Neural progenitor cell (in vitro differentiated cells): ENCODE results near the gene IFT20. TPM values are rescaled to one million over a fixed set of nuclear protein-coding genes. Genes with fewer than 3 reads are reported as not detected.
"Not testable (repeated sequence)": the region's sequence is repeated elsewhere in the genome, so short reads cannot be mapped to it uniquely, and the experiment has no call there.

Experiments used
- DNase-seq: peaks from one replicate; pipeline ENCODE4 v3.0.0-alpha.2; 2016; ENCODE audit warnings: low spot score
- H2AFZ ChIP-seq: fragments of 200-600 bp; sonication (generic); replicated peaks from 2 replicates; pipeline ENCODE4 v1.6.1; 2016; ENCODE audit warnings: antibody characterized with exemption
- H3F3A ChIP-seq: fragments of 200-600 bp; sonication (generic); 2 replicates; pipeline ENCODE4 v1.6.1; 2016; ENCODE audit warnings: antibody characterized with exemption, low read depth
- H3K27ac ChIP-seq: fragments of 200-600 bp; sonication (generic); 2 replicates; pipeline ENCODE4 v1.5.1; 2016; ENCODE audit warnings: mild to moderate bottlenecking
- H3K27me3 ChIP-seq: fragments of 200-600 bp; sonication (generic); 2 replicates; pipeline ENCODE4 v1.6.1; 2016; ENCODE audit warnings: mild to moderate bottlenecking, moderate library complexity
- H3K36me3 ChIP-seq: fragments of 200-600 bp; sonication (generic); 2 replicates; pipeline ENCODE4 v1.5.1; 2016
- H3K4me1 ChIP-seq: fragments of 200-600 bp; sonication (generic); 2 replicates; pipeline ENCODE4 v1.6.1; 2016; ENCODE audit warnings: mixed run types
- H3K4me2 ChIP-seq: fragments of 200-600 bp; sonication (generic); 2 replicates; pipeline ENCODE4 v1.6.1; 2016
- H3K4me3 ChIP-seq: fragments of 200-600 bp; sonication (generic); 2 replicates; pipeline ENCODE4 v1.5.1; 2016
- H3K79me2 ChIP-seq: fragments of 200-600 bp; sonication (generic); 2 replicates; pipeline ENCODE4 v1.6.1; 2016; ENCODE audit warnings: low read depth
- H3K9ac ChIP-seq: fragments of 200-600 bp; sonication (generic); 2 replicates; pipeline ENCODE4 v1.6.1; 2016
- H3K9me3 ChIP-seq: fragments of 200-600 bp; sonication (generic); 2 replicates; pipeline ENCODE4 v1.5.1; 2016; ENCODE audit warnings: low read depth
- H4K20me1 ChIP-seq: fragments of 200-600 bp; sonication (generic); 2 replicates; pipeline ENCODE4 v1.6.1; 2016; ENCODE audit warnings: low read depth
- H3K27ac Mint-ChIP-seq: 3 replicates; pipeline ENCODE4 v1.8.0; 2021; ENCODE audit warnings: mixed read lengths
- H3K27me3 Mint-ChIP-seq: 2 replicates; pipeline ENCODE4 v1.8.0; 2022; ENCODE audit warnings: low read depth, mild to moderate bottlenecking, inconsistent platforms, moderate library complexity, mixed read lengths; ENCODE audit not compliant: insufficient read depth
- H3K36me3 Mint-ChIP-seq: 3 replicates; pipeline ENCODE4 v1.8.0; 2021; ENCODE audit warnings: mixed read lengths
- H3K4me1 Mint-ChIP-seq: 3 replicates; pipeline ENCODE4 v1.8.0; 2021; ENCODE audit warnings: mixed read lengths
- H3K4me3 Mint-ChIP-seq: 3 replicates; pipeline ENCODE4 v1.8.0; 2021; ENCODE audit warnings: mild to moderate bottlenecking, moderate library complexity, mixed read lengths
- H3K9me3 Mint-ChIP-seq: 3 replicates; pipeline ENCODE4 v1.8.0; 2020; ENCODE audit warnings: mixed read lengths
- EZH2 ChIP-seq: fragments of 200-600 bp; sonication (generic); IDR thresholded peaks from 2 replicates; pipeline ENCODE4 v1.6.1; 2017; ENCODE audit warnings: antibody characterized with exemption, mild to moderate bottlenecking, moderate library complexity
- EZH2phosphoT487 ChIP-seq: fragments of 200-600 bp; sonication (generic); IDR thresholded peaks from 2 replicates; pipeline ENCODE4 v1.6.1; 2017; ENCODE audit warnings: antibody characterized with exemption
- total RNA-seq: library from RNA; depleted of rRNA; stranded (reverse); fragments of >200 nt; gene quantifications from 2 replicates; pipeline ENCODE4 v1.2.3, GENCODE V29; 2015; ENCODE audit warnings: low replicate concordance
- TF ChIP-seq, protein P1 (sequence below): fragments of 200-600 bp; sonication (generic); IDR thresholded peaks from 2 replicates; pipeline ENCODE4 v1.5.1; 2017; ENCODE audit warnings: antibody characterized with exemption, mild to moderate bottlenecking

IFT20 gene
- total RNA-seq, 1 donor from 2014 or later, result 68.2 TPM

DNA sequence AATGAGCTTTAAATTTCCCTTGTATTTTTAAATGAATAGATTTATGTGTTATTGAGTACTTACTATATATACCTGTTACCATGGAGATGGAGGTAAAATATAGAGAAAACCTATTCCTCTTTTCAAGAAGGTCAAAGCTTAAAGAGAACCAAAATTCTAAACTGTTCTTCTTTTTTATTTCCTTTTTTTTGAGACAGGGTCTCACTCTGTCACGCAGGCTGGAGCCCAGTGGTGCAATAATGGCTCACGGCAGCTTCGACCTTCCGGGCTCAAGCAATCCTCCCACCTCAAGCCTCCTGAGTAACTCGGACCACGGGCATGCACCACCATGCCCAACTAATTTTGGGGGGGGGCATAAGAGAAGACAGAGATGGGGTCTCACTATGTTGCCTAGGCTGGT lies 41.3 kb downstream of the IFT20 start:
- H3K27me3 Mint-ChIP-seq, result peaks cover 2% of the 10 kb centered on the region
- H3K4me3 Mint-ChIP-seq, result no peak overlapping the region
- no peak for DNase-seq
- no peaks in the 10 kb centered on the region for H3K9me3 ChIP-seq
- no peaks in the 10 kb centered on the region for H3K36me3 Mint-ChIP-seq
- TF ChIP-seq EZH2 (no peak), EZH2phosphoT487 (no peak)
- TF ChIP-seq, protein P1, sequence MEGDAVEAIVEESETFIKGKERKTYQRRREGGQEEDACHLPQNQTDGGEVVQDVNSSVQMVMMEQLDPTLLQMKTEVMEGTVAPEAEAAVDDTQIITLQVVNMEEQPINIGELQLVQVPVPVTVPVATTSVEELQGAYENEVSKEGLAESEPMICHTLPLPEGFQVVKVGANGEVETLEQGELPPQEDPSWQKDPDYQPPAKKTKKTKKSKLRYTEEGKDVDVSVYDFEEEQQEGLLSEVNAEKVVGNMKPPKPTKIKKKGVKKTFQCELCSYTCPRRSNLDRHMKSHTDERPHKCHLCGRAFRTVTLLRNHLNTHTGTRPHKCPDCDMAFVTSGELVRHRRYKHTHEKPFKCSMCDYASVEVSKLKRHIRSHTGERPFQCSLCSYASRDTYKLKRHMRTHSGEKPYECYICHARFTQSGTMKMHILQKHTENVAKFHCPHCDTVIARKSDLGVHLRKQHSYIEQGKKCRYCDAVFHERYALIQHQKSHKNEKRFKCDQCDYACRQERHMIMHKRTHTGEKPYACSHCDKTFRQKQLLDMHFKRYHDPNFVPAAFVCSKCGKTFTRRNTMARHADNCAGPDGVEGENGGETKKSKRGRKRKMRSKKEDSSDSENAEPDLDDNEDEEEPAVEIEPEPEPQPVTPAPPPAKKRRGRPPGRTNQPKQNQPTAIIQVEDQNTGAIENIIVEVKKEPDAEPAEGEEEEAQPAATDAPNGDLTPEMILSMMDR, result no peak
- no peak overlapping the region for H3K9ac ChIP-seq
- no peak overlapping the region for H3K4me3 ChIP-seq
- H3K4me1 Mint-ChIP-seq, result no peaks in the 10 kb centered on the region
- no peak overlapping the region for H2AFZ ChIP-seq
- no peak overlapping the region for H3K27ac Mint-ChIP-seq
- H3F3A ChIP-seq, result no peaks in the 10 kb centered on the region
- no peaks in the 10 kb centered on the region for H4K20me1 ChIP-seq
- H3K36me3 ChIP-seq, result no peaks in the 10 kb centered on the region
- H3K9me3 Mint-ChIP-seq, result no peaks in the 10 kb centered on the region
- no peaks in the 10 kb centered on the region for H3K27me3 ChIP-seq
- no peak overlapping the region for H3K4me2 ChIP-seq
- no peaks in the 10 kb centered on the region for H3K4me1 ChIP-seq
- H3K27ac ChIP-seq, result no peak overlapping the region
- H3K79me2 ChIP-seq, result no peaks in the 10 kb centered on the region

DNA sequence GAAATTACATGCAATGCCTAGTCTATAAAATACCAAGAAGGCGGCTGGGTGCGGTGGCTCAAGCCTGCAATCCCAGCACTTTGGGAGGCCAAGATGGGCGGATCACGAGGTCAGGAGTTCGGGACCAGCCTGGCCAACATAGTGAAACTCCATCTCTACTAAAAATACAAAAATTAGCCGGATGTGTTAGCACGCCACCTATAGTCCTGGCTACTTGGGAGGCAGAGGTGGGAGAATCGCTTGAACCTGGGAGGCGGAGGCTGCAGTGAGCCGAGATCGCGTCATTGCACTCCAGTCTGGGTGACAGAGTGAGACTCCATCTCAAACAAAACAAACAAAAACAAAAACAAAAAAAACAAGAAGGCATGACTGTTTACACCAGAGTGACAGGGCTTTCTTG lies 42.4 kb downstream of the IFT20 start:
- H2AFZ ChIP-seq, H3K4me2 ChIP-seq, H3K36me3 Mint-ChIP-seq, H3K27me3 ChIP-seq, H3F3A ChIP-seq, H3K27ac ChIP-seq, H3K4me3 ChIP-seq, H4K20me1 ChIP-seq, H3K36me3 ChIP-seq, H3K79me2 ChIP-seq, DNase-seq, H3K9me3 Mint-ChIP-seq, H3K9ac ChIP-seq, H3K4me3 Mint-ChIP-seq, H3K4me1 ChIP-seq, H3K9me3 ChIP-seq, H3K27ac Mint-ChIP-seq, H3K27me3 Mint-ChIP-seq, H3K4me1 Mint-ChIP-seq: not testable (repeated sequence)

DNA sequence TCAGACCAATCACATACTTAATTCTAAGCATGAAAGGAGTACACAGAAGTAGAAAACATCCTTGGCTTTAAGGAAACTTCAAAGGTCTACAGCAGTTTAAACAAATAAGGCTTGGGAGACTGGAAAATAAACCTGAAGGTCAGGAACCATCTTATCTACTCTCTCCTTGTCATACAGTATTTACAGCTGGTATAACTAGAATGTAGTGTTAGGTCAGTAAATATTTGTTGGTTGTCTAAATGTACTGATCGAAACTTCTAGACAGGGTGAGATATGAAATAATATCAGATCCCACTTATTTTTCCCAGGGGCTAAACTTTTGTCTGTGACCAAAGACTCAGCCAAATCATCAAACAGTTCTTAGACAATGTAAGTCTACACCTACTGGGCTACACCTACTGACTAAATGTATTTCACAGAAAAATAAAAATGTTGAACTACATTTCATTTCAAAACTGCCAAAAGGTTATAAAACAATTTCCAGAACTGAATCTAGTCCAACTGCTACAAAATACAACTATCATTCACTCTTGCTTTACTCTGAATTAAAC lies 43.4 kb downstream of the IFT20 start:
- H3K4me3 Mint-ChIP-seq, result no peak overlapping the region
- Histone ChIP-seq H3K9me3 (no peaks in the 10 kb centered on the region), H3K27me3 (no peaks in the 10 kb centered on the region), H3K27ac (no peak overlapping the region), H3F3A (no peaks in the 10 kb centered on the region), H4K20me1 (no peaks in the 10 kb centered on the region), H3K9ac (no peak overlapping the region), H3K4me3 (no peak overlapping the region), H3K36me3 (no peaks in the 10 kb centered on the region), H3K4me1 (no peaks in the 10 kb centered on the region), H2AFZ (no peak overlapping the region), H3K79me2 (no peaks in the 10 kb centered on the region), H3K4me2 (no peak overlapping the region)
- H3K27ac Mint-ChIP-seq, result no peak overlapping the region
- H3K9me3 Mint-ChIP-seq, result no peaks in the 10 kb centered on the region
- no peaks in the 10 kb centered on the region for H3K36me3 Mint-ChIP-seq
- H3K27me3 Mint-ChIP-seq, result peaks cover 2% of the 10 kb centered on the region
- no peaks in the 10 kb centered on the region for H3K4me1 Mint-ChIP-seq
- TF ChIP-seq EZH2phosphoT487 (no peak), EZH2 (no peak)
- TF ChIP-seq, protein P1, result no peak
- no peak for DNase-seq

DNA sequence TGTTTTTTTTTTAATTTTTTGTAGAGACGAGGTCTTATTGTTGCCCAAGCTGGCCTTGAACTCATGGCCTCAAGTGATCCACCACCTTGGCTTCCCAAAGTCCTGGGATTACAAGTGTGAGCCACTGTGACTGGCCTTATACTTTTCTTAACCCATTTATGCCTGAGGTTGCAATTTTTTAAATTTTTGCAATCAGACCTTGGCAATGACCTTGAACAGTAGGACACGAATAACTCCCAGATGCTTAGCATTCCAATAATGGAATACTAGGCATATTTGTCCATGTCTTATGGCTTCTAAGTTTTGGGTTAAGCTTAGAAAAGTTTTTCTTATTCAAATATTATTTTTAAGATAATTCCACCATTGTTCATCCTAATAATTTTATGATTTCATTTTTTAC lies 44.6 kb downstream of the IFT20 start:
- Histone ChIP-seq H3K4me3 (no peak overlapping the region), H3K9ac (no peak overlapping the region), H3F3A (no peaks in the 10 kb centered on the region), H3K36me3 (no peaks in the 10 kb centered on the region), H3K4me1 (no peaks in the 10 kb centered on the region), H4K20me1 (no peaks in the 10 kb centered on the region), H3K27ac (no peak overlapping the region), H2AFZ (no peak overlapping the region), H3K27me3 (no peaks in the 10 kb centered on the region), H3K4me2 (no peak overlapping the region), H3K9me3 (no peaks in the 10 kb centered on the region), H3K79me2 (no peaks in the 10 kb centered on the region)
- Mint-ChIP-seq H3K9me3 (no peaks in the 10 kb centered on the region), H3K27me3 (peaks cover 2% of the 10 kb centered on the region), H3K4me3 (no peak overlapping the region), H3K36me3 (no peaks in the 10 kb centered on the region), H3K27ac (no peak overlapping the region), H3K4me1 (no peaks in the 10 kb centered on the region)
- no peak for DNase-seq
- TF ChIP-seq, protein P1, result no peak
- TF ChIP-seq EZH2 (no peak), EZH2phosphoT487 (no peak)
